ENCODE results near the gene HSPE1.
A peak's percentile ranks its signal among the peaks of the same experiment; 100 is the strongest.
"Not testable (repeated sequence)": the region's sequence is repeated elsewhere in the genome, so short reads cannot be mapped to it uniquely, and the experiment has no call there.

Gene HSPE1

GRCh38 chr2:197498937-197499593, 1.1 kb upstream of the HSPE1 start:
- DNase-seq = peak; percentile 34

DNA sequence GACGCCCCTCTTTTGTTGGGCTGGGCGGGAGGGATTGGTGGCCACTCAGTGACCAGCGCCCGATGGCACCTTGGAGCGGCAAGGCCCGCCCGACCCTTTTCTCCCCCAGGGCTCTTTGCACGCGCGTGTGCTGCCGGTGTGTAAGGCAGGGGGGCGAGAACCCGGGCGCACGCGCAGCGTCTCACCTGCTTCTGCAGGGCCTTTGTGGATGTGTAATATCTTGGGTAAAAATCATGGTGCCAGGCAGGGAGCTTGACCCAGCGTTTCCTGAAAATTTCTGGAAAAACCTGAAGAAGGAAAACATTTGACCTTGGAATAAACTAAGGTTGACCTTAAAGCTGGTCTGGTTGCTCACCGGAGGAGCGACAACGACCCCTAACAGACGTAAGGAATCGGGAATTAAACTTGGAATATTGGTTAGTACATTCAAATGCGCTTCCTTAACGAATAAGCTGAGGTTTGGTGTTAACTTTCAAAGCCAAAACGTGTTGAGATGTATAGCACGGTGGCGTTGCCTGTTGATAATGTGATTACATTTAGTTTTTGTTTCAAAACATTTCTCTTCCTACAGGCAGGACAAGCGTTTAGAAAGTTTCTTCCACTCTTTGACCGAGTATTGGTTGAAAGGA, 438 bp downstream of the HSPE1 start:
- no peak for DNase-seq

DNA sequence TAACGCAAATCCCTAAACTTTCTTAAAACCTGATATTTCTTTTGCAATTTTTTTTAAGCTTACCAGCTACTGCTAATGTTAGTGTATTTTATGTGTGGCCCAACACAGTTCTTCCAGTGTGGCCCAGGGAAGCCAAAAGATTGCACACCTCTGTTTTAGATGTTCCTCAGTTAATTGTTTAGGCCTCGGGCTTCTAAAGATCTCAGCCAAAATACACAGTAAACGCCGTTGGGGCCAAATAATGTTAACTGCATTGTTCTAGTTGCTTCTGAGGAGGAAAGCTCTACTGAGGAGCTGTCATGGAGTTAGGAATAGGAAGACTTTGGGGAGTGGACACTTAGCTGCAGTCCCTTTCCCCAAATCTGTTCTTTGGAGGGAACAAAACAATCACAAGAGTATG, 2.0 kb downstream of the HSPE1 start:
- no peak for DNase-seq

- DNase-seq = no peak
Measured at GRCh38 chr2:197502685-197503084, 2.5 kb downstream of the HSPE1 start.

DNA sequence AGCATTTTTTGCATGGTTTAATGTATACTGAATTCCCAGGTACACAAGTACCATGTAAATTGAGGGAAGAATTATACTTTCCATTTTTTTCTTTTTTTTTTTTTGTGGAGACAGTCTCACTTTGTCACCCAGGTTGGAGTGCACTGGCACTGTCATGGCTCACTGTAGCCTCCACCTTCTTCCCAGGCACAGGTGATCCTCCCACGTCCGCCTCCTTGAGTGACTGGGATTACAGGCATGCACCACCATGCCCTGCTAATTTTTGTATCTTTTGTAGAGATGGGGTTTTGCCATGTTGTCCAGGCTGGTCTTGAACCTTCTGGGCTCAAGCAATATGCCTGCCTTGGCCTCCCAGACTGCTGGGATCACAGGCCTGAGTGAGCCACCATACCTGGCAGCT, 3.8 kb downstream of the HSPE1 start:
- DNase-seq = no peak

DNA sequence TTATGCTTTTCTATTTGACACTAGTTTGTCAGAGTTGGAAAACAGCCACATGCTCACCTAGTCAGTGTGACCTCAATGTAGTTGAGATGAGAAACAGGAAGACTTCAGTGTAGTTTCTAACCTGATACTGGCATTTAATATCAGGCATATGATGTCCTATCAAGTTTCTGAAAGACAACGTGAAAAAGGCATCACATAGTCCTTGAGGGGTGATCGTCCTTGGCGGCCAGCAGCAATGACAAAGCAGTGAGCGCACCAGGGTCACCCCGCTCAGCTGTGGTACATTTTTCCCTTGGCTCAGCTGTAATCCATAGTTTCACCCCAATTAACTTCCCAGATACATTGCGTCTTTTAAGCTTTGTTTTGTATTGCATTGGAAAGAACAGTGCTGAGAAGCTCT, 4.3 kb downstream of the HSPE1 start:
- DNase-seq = no peak

- no peak for DNase-seq
Measured at GRCh38 chr2:197506658-197507057, 6.5 kb downstream of the HSPE1 start.

GRCh38 chr2:197513915-197514314, 13.7 kb downstream of the HSPE1 start:
- no peak for DNase-seq

- DNase-seq = no peak
Measured at GRCh38 chr2:197514754-197515153, 14.6 kb downstream of the HSPE1 start.

GRCh38 chr2:197515315-197515738, 15.1 kb downstream of the HSPE1 start:
- DNase-seq = no peak

- DNase-seq = peak; percentile 92
Measured at GRCh38 chr2:197515739-197516392, 15.7 kb downstream of the HSPE1 start, which contains the start of gene MOB4. Gene MOB4 (plus strand): TSS chr2:197516066. CDS start chr2:197516087, 21 bp downstream.

GRCh38 chr2:197516393-197516761, 16.2 kb downstream of the HSPE1 start:
- no peak for DNase-seq

- no peak for DNase-seq
Measured at GRCh38 chr2:197517150-197517549, 17.0 kb downstream of the HSPE1 start.

- no peak for DNase-seq
Measured at GRCh38 chr2:197538412-197538811, 38.2 kb downstream of the HSPE1 start.

DNA sequence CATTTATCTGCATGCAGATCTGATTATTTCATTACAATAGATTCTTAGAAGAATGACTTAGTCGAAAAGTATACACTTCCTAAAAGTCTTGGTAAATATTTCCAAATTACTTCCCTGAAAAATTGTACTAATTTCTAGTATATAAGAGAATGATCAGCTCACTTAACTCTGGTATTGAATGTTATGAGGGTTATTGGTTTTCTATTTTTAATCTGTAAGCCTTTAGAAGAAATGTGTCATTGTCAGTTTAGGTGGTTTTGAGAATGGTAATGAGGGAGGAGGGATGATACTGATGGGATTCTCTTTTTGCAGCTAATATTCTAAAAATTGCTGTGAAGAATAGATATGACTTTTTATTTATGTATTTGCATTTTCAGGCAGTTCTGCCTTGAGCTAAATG, 39.6 kb downstream of the HSPE1 start:
- no peak for DNase-seq

DNA sequence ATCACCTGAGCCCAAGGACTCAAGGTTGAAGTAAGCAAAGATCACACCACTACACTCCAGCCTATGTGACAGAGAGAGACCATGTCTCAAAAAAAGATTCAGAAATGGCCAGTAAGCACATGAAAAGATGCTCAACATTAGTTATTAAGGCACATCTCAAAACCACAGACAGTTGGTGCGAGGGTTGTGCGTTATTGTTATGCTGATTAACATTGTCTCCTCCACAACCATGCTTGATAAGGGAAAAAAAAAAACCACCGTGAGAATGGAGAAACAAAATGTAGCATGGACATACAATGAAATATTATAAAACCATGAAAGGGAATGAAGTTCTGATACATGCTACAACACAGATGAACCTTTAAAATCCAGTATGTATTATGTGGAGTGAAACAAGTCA, 43.0 kb downstream of the HSPE1 start:
- DNase-seq = no peak

DNA sequence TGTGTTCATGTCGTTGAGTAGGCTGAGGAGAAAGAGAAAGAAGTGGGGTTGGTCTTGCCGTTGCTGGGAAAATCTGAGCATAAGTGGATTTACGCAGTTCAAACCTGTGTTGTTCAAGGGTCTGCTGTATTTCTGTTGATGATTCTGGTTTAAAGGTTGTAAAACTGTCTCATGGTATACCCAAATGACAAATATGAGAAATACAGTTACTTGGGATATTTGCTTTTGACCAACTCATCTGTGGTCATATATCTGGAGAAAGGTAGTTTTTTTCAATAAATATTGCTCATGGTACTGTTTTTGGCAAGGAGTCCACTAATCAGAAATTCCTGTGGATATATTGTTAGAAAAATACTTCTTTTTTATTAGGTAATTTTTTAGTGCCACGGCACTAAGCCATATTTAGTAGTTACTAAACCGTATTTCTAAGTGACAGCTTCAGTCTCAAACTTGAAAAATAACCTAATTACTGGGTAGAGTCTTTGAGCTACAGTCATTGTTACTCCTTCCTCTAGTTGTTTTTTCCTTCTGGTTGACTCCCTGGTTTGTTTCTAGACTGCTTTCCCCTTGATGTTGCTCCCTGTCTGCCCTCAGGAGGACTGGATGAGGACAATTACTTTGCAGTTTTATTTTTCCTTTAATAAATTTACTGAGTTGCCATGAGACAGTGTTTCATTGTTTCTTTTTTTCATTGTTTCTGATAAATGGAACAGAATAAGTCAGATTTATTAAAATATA, 47.2 kb downstream of the HSPE1 start:
- DNase-seq = no peak

DNA sequence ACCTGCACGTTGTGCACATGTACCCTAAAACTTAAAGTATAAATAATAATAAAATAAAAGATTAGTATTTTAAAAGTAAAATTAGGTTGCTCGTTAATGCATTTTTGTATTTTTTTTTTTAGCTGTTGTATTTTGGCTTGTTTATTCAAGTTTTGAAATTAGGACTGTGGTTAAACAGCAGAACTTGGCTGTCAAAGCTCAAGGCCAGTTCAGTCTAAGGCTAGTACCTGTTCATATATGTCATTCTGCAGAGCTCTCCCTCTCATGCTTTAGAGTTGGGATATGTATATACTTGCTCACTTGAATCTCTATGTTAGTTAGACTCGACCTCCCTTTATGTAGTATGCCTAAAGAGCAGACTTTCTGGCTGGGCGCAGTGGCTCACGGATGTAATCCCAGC, 48.4 kb downstream of the HSPE1 start:
- no peak for DNase-seq

- not testable (repeated sequence) for DNase-seq
Measured at GRCh38 chr2:197551260-197551659, 51.1 kb downstream of the HSPE1 start.
